NCI-H1105 treated with DMSO at 0.1 percent for 48 hours (cell line): ENCODE data around the gene SMARCAL1.
A peak's percentile ranks its signal among the peaks of the same experiment; 100 is the strongest.

Experiments
- DNase-seq: peaks from one replicate; lab custom pipeline; 2025; lab: John Stamatoyannopoulos, UW

The SMARCAL1 gene

GRCh38 chr2:216426938-216427337 is 14.7 kb downstream of the SMARCAL1 start:
- no peak for DNase-seq

- DNase-seq, result peak; percentile 76
These were observed 16.5 kb downstream of the SMARCAL1 start for GRCh38 chr2:216428618-216429350.

DNA sequence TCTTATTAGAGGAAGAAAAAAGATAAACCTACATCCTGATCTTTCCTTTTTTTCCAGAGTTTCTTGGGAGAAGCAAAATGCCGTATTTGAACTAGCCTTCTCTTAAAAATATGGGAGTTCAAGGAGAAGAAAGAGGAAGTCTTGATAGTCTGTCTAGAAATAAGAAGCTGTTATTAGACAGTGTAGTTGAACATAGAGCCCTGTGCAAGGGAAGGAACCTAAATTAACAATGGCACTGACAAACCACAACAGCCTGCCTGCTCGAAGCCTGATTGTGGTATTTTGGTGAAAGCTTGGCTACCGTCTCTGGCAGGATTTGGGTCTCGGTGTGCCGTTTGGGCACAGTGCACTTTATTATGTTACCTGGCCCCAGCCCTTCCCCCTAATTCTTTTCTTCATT is 17.1 kb downstream of the SMARCAL1 start:
- no peak for DNase-seq

DNA sequence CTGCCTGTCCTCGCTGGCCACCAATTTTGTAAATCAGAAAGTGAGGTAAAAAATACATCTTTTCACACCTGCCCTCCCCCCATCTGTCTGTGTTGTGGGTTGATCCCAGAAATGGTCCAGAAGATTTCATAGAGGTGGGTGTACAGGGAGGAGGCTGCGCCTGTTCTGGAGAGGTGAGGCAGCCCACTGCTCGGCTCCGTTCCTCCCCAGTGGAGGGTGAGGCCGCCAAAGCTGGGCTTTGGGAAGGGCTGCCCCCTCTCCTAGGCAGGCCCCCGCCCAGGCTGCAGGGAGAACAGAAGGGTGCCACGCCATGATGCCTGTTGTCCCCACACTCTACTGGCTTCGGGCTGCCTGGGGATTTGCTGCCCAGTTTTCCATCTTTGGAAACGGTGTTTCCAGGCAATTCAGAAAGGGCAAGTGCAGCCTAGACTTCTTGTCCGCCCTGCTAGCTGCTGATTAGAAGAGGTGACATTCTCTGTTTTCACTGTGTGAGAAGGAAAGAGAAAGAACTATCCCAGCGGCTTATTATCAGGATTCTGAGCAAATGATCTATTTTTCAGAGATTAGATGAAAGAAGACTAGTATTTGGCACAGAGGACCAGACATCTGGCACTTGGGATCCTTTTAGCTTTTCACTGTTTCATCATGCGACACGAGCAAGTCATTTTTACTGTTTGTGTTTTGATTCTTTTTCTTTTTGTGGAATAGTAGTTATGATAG is 18.7 kb downstream of the SMARCAL1 start:
- DNase-seq, result no peak

DNA sequence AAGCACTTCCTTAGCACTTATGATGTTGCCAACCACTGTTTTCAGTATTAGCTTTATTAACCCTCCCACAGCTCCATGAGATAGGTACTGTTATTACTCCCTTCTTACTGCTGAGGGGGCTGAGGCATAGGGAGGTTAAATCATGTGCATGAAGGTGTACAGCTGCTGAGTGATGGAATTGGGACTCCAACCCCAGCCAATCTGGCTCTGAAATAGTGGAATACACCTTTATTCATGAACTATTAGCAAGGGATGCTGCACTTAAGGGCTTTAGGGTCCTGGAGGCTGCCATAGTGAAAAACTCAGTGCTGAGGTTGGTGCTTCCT is 19.2 kb downstream of the SMARCAL1 start:
- DNase-seq, result no peak

DNA sequence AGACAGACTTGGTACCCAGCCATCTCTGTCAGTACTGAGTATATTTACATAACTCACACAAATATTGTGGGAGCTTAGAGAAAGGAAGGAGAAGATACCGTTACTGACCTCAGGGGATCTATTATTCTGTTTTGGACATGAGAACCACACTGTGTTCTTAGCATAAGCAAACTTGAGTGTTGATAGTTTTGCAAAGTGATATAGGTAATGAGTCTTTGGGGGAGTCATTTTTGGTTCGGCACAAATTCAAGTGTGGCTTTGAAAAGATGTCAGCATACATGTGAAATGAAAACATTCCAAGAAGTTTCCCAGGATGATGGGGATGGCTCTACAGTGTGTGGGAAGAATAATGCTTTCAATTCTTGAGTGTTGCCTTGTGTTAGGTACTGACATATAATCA is 24.1 kb downstream of the SMARCAL1 start:
- no peak for DNase-seq

DNA sequence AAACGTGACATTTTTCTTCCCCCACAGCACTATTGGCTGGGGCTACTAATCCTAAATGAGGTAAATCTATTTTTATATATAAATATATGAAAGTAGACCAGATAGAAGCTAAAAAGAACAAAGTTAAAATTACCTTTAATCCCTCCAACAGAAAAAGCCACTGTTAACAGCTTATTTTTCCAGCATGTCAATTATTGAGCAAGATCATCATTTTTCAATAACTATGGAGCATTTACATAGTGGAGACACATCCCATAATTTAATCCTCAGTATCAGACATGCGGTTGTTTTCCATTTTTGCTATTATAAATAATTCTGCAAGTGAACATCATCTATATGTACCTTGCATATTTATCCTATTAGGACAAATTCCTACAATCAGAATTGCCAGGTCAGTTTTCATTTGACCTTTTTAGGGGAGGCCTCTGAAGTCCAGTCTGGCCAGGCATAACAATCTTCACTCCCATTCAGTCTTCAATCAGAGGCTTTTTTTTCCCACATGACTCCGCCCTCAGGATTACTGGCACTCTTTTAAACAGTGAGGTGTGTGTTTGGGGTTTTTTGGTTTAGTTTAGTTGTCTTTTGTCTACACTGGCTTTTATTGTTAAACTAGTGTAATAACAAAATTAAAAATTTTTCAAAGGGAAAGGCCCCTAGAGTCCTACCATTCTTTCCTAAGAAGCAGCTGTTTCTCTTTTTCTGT is 29.2 kb downstream of the SMARCAL1 start:
- DNase-seq, result no peak

DNA sequence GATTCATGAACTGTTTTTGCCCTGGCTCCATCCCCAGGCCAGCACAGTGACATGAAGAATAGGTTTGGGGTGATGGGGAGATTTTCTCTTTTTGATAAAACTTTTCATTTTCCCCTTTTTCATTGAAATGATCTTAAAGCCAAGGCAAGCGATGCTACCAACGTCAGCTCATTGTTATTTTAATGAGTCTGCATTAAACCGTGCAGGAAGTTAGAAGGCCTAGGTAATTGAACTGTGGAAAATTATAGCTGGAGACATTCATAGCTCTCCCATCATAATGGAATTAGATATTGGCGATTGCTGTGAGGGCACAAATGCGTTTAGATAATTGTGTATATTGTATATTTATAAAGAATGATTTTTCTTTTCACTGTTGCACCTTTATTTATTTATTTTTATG is 33.2 kb downstream of the SMARCAL1 start:
- DNase-seq, result peak; percentile 55

DNA sequence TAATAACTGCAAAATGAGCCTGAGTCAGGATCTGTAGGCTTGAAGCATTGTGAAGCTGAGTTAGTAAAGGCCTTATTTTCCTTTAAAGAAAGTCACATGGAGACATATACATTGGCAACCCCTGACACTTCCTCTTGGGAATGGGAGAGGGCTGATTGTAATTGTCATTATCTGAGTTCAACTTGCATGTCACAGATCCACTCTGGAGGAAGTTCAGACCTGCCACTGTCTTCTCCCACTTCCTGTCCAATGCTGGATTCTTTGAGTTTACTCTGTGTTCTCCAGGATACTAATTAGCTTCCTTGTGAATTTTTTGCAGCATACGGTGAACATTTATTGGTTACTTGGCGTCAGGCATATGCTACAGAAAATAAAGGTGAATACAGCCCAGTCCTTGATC is 34.1 kb downstream of the SMARCAL1 start:
- no peak for DNase-seq

DNA sequence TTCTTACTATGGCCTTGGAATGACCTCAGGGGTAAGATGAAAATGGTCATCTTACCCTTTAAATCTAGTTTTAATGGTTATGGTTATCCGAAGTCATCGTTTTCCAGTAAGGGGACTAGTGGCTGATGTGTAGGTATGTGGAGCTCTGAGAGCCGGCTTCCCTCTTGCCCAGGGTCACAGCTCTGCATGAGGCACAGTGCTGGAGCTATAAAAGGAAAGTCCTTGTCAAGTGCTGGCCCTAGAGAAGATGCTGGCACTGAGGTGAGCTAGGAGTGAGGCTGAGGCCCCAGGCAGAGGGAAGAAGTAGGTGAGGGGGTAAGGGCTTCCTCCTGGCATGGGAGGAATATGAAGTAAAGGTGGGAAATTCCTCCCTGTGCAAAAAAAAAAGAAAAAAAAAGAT is 35.0 kb downstream of the SMARCAL1 start:
- no peak for DNase-seq

DNA sequence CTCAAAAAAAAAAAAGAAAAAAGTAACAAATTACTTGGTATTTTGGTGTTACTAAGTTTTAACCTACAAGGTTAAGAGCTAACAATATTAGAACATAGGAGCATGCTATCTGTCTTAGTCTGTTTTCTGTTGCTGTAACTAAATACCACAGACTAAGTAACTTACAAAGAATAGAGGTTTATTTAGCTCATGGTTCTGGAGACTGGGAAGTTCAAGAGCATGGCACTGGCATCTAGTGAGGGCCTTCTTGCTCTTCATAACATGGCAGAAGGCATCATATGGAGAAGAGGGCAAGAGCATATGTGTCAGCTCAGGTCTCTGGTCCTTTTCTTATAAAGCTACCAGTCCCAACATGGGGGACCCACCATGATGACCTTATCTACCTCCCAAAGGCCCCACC is 36.5 kb downstream of the SMARCAL1 start:
- DNase-seq, result no peak

- DNase-seq, result no peak
These were observed 38.1 kb downstream of the SMARCAL1 start for GRCh38 chr2:216450346-216450745.

- DNase-seq, result no peak
These were observed 38.5 kb downstream of the SMARCAL1 start for GRCh38 chr2:216450784-216451183.

GRCh38 chr2:216453955-216454614 is 41.8 kb downstream of the SMARCAL1 start:
- DNase-seq, result no peak

DNA sequence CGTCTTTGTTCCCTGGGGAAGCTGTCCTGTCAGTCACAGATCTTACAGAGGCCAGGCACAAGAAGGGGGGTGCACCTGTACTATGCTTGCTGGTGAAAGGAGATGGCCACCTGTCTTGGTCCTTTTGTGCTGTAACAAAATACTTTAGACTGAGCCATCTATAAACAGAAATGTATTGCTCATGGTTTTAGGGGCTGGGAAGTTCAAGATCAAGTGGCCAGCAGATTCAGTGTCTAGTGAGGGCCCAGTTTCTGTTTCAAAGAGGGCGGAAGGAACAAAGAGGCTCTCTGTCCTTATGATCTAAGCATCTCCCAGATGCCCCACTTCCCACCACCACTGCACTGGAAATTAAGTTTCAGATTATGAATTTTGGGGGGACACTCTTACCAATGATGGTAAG is 50.9 kb downstream of the SMARCAL1 start:
- DNase-seq, result no peak

DNA sequence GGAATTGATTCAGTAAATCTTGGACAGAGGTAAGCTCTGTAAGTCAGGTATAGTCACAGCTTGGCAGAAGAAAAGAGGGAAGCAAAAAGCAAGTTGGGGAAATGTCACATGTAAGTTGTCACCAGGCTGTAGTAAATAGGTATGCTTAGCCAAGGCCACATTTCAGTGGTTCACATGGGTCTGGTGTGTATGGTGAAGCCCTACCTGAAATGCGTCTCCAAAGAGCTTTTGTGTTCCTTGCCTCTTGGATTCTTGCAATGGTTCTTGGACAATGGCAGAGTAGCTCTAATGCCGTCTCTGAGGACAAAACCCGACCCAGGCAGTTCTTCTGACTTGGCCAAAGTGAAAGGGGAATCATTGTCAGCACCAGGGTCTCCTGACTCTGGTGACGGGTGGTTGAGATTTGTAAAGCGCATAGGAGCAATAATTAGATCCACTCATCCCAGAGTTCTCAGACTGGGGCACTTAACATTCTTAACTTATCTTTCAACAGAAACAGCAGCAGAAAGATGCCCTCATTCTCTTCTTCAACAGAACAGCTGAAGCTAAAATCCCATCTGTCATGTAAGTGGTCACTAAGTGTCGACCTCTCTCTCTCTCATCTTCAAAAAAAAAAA is 51.9 kb downstream of the SMARCAL1 start:
- DNase-seq, result no peak

- DNase-seq, result no peak
These were observed 53.4 kb downstream of the SMARCAL1 start for GRCh38 chr2:216465579-216466195.

DNA sequence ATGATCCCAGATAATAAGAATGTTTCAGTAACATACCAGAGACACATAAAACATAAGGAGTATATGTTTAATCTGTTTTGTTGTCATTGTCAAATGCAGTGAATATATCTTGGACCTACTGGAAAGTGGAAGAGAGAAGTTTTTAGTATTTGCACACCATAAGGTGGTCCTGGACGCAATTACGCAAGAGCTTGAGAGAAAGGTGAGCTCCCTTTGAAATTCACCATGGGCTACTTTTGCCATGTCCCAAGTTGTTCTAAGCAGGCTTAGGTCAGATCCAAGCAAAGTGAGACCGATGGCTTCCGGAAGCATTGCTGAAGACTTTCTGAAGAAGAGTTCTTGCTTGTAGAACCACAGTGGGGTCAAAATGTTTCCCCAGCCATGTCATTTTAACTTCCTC is 55.6 kb downstream of the SMARCAL1 start:
- no peak for DNase-seq

- DNase-seq, result no peak
These were observed 57.4 kb downstream of the SMARCAL1 start for GRCh38 chr2:216469661-216470060.

DNA sequence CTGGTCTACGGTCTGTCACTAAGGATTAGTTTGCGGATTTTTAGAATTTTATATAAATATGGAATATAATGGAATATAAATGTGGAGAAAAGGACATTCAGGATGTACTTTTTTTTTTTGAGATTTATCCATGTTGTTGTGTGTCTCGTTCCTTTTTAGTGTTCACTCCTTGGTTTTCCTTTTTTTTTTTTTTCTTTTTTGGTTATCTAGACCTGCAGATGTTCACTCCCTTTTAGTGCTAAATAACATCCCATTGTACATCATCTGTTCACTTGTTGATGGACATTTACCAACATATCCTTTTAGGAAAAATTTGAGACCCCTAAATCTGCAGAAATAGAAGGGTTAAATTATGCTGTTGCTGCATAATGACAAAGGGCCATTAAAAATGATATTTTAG is 60.9 kb downstream of the SMARCAL1 start:
- no peak for DNase-seq

DNA sequence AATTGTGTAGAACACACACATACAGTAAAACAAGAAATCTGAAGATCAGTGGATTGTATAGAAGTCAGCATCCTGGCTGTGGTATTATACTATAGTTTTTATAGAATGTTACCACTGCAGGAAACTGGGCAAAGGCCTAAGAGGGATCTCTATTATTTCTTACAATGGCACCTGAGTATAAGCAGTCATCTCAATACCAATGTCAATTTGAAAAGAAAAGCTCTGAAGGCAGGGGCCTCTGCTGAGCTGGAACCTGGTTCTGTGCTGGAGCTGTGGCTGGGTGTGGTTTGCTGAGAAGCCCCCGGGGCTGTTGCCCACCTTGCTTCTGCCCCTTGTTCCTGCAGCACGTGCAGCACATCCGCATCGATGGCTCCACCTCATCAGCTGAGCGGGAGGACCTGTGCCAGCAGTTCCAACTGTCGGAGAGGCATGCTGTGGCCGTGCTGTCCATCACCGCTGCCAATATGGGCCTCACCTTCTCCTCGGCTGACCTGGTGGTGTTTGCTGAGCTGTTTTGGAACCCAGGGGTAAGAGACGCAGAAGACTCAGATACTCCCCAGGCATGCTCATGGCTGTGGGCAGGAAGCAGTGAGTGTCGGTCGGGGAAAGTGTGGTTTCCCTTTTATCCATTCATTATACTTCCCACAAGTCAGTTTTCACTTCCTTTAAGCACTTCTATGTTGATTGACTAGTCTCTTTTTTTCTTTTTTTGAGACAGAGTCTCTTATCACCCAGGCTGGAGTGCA is 62.8 kb downstream of the SMARCAL1 start:
- DNase-seq, result no peak
